GM19455 (cell line): Measurements from ENCODE around the gene IL1R1.
"Not testable (repeated sequence)": the region's sequence is repeated elsewhere in the genome, so short reads cannot be mapped to it uniquely, and the experiment has no call there.

Experiments
- ATAC-seq: cut with Tn5 transposase; IDR thresholded peaks from one replicate; pipeline ENCODE4 v1.9.1; 2021; ENCODE audit not compliant: unreplicated experiment

IL1R1 gene, protein sequence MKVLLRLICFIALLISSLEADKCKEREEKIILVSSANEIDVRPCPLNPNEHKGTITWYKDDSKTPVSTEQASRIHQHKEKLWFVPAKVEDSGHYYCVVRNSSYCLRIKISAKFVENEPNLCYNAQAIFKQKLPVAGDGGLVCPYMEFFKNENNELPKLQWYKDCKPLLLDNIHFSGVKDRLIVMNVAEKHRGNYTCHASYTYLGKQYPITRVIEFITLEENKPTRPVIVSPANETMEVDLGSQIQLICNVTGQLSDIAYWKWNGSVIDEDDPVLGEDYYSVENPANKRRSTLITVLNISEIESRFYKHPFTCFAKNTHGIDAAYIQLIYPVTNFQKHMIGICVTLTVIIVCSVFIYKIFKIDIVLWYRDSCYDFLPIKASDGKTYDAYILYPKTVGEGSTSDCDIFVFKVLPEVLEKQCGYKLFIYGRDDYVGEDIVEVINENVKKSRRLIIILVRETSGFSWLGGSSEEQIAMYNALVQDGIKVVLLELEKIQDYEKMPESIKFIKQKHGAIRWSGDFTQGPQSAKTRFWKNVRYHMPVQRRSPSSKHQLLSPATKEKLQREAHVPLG

DNA sequence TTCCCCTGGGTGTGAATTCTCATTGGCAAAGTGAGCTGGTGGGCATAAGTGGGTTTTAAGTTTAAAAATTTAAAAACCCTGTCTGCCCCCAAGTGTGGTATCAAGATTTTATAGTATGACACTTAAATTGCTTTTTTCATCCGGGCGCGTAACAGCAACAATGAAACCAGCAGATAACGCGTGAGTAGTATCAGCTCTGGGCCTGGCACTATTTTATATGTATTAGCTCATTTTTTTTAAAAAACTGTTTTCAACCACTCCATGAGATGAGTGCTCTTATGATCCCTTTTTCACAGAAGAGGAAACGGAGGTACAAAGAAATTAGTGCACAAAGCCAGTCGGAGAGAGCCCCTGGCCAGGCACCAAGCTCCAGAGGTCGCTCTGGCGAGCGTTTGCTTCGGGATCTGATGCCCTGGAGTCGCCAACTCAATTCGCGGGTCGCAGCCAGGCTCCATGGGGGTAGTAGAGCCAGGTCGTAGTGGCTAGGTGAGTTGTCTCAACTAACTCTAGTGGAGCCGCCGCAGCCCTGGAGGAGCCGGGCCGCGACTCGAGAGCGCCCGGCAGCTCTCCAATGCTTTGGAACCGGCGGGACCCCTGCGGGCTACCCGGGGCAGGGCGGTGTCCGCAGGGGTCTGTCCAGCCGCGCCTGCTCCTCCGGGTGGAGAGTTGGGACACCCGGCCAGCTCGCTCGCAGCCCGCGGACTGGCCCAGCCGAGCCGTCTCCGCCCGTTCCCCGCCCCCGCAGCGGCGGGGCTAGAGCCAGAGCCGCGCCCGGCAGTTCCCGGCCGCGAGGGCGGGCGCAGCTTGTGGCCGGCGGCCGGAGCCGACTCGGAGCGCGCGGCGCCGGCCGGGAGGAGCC is at the start of gene IL1R1:
TSS of gene IL1R1 (plus strand) at position 777 of the 859 bp plus-strand sequence. CDS start 14,979 bp downstream, outside the sequence.
- no peak for ATAC-seq

DNA sequence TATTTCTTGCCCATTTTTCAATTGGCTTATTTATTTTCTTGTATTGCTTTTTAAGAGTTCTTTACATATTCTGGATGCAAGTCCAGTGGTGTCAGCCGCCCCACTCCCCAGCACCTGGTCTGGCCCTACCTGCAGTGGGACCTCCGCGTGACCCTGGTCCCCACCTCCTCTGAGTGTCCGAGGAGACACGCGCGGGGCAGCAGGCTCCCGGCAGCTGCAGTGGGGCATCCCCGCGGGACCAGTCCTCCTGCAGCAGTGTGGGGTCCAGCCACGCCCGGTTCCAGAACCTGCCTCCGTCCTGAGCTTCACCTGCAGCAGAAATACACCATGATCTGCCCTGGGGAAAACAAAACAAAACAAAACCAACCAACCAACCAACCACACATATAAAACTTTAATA is 48.9 kb upstream of the IL1R1 start:
- ATAC-seq = no peak

DNA sequence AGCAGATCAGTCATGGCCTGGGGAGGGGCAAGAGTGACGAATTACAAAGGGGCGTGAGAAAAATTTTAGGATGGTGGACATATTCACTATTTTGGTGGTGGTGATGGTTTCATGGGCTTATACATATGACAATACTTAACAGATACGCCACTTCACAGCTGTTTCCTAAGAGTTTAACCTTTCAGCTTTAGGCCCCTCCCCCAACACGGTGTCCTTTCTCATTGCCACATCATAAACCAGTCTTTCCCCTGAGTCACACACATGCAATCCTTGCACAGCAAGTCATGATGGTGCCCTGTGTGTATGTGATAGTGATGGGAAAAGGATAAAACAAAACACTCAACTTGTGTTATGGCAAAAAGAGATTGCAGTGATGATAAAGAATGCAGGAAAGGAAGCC is 47.6 kb upstream of the IL1R1 start:
- ATAC-seq = no peak

DNA sequence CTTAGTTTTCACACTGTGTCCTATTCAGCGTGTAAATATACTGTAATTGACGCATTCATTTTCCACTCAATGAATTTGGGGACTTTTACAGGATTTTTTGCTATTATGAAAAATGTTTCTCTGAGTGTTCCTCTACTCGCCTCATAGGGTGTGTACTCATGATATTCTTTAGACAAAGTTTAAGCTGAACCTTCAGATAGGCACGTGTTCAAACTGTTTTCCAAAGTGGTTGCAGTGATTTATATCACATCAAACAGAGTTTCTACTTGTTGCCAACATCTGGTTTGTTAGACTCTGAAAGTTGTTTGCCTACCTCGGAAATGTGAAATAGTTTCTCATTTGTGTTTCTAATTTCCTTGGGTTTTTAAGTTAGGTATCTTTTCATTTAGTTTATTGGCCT is 46.4 kb upstream of the IL1R1 start:
- ATAC-seq = no peak

DNA sequence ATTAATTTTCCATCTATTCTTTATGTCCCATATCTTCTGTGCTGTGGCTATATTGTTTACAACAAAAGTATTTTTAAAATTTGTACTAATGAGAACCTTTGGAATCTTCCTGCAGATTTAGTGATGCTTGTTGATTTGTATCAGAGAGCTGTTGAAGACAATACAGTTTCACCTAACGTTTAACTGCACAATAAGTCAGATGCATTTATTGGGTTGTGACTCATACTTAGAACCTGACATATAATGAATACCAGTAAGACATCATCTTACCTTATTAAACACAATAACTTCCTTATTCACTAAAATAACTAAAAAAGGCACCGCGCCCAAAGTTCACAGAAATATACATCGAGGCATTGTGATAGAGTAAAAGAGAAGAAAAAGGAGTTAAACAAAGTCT is 43.8 kb upstream of the IL1R1 start:
- ATAC-seq = no peak

DNA sequence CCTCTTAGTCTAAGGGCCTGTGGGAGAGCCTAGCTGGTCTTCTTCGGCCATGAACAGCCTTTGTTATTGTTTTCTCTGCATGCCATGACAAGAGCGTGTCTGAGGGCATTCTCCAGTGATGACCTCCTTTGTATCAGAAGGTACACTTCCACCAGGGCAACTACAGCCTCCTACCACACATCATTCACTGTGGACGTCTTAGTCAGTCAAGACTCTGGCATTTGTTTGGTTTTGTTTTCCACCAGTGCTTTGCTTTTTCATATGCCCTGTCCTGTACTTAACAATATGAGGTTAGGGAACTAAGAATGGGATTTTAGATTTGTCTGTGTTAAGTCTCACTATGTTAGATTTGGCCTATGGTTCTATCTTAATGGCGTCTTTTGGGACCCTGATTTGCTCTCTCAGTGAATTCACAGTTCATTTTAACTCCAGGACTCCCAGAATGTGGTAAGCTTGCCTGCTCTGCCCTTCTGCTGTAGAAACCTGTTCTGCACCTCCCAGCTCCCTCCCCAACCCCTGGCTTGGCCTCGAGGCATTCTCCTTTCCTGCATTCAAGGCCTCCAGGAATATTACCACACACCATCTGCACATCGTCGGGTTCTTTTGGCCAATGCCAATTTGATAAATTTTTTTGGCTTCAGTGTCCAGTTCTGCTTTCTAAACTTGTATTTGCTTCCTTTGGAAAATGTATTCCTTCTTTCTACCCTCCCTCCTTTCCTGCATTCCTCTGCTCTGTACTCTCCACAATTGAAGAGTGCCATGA is 42.8 kb upstream of the IL1R1 start:
- ATAC-seq = no peak

DNA sequence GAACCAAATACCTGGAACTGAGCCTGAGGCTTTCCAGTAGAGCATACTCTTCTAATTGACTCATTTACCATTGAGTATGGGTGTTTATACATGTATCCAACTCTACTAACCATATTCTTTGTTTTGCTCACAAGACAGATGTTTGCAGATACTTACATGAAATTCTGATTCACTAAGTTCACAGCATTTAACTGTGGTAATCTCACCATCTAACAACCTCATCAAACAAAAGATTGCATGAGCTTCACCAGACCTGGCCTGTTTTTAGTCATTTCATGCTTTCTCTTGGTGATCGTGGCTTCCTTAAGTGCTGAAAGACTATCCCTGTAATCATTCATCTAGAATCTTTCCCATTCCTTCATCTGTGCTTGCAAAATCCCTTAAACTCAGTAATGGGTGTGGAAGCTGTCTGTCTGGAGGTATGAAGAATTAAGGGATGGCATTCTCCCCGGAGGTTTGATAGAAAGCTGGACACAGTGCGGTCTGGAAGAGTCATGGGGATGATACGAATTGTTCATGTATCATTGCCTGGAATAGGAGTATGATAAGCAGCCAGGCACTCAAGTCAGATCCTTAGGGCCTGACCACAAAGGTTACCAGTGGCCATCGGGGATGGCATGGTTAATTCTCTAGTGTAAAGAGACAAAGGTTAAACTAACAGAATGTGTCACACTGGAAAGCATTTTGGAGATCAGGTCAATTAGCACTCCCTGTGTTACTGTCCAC is 42.0 kb upstream of the IL1R1 start:
- no peak for ATAC-seq

DNA sequence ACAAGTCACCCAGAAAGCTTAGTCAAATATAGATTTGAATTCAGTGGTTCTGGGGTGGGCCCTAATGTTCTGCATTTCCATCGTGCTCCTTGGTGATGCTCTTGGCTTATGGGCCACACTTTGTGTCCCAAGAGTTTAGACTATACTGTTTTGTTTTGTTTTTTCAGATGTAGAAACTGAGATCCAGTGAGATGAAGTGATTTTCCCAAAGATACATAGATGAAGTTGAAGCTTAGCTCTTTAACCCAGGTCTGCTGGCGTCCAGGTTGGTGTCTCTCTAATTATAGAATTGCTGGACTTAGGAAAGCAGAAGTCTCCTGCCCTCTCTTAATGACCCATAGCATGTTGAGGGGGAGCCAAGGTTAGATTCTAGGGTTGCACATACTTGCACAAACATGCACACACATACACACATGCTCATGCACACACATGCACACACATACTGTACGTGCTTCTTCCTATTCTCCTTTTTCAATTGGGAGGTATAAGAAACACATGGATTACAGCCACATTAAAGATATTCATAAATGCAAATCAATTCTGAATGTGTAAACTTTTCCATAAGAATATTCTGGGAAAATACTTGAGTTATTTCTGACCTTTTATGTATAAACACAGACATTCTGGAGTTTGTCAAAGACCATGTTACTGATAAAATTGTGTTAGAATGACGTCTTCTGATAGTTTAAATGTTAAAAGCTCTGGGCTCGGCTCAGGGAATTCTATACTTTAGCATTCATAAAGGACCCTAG is 41.3 kb upstream of the IL1R1 start:
- no peak for ATAC-seq

DNA sequence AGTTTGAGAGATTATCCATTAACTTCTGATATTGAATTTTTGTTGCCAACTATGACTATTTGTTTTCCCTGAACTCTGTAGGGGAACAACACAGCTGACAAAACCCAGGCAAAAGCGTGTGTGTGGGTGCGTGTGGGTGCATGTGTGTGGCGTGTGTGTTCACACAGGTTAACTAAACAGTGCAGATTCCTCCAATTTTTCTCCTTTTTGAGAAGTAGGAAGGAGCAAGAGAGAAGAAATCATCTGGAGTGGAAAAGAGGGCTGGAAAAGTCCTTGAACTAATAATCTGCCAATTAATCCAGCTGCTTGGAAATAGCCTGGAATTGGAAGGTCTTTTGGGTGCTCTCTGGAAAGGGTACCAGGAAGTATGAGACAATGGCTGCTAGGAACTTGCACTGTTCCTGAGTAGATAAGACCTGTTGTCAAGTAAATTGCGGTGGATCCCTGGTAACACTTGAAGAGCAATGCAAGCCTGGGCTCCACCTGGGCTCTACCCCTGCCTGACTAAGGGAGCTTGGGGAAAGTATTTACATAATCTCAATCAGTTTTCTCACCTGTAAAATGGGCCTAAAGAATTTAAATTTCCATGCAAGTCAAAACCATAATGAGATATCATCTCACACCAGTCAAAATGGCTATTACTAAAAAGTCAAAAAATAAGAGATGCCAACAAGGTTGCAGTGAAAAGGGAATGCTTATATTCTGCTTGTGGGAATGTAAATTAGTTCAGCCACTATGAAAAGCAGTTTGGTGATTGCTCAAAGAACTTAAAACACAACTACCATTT is 40.5 kb upstream of the IL1R1 start:
- ATAC-seq = no peak

DNA sequence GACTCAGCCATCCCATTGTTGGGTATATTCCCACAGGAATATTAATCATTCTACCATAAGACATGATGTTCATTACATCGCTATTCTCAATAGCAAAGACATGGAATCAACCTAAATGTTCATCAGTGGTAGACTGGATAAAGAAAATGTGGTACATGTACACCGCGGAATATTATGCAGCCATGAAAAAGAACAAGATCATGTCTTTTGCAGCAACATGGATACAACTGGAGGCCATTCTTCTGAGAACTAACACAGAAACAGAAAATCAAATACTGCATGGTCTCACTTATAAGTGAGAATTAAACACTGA is 40.0 kb upstream of the IL1R1 start:
- ATAC-seq = not testable (repeated sequence)

DNA sequence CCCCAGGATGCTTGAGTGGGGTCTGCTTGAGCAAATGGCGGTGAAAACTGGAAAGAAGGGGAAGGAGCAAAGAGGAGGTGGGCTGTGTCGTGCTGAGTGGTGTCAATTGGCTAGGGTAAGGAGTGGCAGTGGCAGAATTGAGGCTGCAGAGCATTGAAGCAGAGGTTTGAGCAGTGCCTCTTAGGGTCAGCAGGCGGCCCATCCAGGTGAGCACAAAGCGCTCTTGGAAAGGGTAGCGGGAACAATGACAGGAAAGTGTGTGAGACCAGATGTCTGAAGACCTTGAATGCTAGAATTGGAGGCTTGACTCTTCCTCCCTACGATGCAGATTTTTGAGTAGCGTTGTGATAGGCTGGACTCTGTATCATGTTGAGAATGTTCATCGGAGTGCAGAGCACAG is 39.3 kb upstream of the IL1R1 start:
- ATAC-seq = no peak

DNA sequence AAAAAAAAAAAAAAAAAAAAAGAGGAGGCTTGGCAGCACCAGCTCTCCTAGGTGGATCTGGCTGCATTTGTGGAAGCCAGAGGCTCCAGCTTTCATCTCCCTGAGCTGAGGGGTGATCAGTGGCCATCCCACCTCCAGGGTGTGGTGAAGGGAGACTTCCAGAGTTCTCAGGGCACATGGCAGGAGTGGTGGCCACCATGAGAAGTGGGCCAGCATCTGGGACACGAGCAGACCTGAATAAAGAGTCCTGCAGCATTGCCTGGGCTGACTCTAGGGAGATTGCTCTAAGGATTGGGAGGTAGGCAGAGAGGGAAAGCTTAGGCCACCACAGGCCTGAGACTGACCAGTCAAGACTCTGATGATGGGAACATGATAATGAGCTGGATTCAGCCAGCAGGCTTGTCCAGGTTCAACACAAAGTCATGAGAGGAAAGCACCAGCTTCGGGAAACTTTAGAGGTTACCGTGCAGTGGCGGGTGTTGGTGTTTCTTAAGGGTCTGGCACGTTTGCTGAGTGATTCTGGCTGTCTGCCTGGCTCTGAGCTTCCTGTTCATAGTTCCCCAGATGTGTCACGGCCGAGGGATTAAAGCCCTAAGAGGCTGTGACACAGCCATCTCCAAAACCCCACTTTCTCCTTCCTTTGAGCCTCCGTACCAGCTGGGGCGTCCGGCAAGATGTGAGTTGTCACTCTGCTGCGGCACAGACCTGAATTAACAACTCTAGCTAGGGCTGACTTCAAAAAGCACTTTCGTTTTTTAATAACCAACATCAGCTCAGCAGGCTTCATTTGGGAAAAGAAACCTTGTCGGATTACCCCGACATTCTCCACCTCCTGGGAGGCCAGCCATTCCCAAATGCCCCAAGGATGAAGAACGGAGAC is 38.3 kb upstream of the IL1R1 start:
- ATAC-seq = no peak

DNA sequence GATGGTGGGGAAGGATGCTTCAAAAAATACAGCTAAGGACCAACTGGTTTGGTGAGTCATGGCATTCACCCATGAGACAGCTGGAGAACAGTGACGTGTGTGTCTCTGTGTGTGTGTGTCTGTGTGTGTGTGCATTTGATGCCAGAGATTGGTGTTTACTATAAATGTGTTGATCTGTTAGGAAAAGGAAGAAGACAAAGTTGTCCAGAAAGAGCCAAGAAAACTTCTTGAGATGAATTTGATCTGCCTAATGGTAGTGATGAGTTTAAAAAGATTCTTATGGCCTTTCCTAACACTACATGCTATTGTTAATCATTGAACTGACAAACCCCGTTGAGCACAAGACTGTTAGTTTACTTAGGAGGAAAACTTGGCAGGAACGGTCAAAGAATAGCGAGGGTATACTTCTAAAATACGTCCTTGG is 36.4 kb upstream of the IL1R1 start:
- ATAC-seq = no peak

DNA sequence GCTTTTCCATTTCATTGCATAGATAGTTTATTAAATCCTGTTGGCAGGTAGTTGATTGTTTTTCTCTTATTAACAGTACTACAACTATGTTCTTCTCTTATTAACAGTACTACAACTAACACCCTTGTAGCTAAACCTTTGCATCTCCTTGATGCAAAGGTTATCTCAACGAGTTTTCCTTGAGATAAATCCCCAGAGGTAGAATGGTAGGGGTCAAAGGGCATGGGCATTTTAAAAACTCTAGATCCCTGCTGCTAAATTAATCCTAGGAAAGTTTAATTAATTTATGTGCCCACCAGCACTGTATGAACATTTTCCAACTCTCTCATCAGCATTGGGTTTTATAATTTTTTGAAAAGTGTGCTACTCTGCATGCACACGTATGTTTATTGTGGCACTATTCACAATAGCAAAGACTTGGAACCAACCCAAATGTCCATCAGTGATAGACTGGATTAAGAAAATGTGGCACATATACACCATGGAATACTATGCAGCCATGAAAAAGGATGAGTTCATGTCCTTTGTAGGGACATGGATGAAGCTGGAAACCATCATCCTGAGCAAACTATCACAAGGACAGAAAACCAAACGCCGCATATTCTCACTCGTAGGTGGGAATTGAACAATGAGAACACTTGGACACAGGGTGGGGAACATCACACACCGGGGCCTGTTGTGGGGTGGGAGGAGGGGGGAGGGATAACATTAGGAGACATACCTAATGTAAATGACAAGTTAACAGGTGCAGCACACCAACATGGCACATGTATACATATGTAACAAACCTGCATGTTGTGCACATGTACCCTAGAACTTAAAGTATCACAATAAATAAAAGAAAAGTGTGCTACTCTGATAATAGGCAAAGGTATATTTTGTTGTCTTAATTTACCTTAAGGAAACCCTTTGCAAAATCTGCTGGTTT is 35.5 kb upstream of the IL1R1 start:
- not testable (repeated sequence) for ATAC-seq

DNA sequence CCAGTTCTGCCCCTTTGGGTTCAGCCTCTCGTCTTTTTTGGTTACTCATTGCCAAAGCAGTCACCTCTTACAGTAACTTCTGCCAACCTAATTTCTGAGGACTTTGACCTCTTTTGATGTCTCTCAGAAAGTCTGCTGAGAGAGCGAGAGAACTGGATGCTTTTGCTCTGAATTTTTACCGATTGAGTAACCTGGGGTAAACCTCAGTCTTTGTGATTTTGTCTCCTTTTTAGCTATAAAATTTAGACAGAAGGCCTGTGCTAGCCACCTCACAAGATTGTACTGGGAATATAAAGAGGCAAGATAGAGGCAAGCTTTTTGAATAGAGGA is 34.8 kb upstream of the IL1R1 start:
- no peak for ATAC-seq

DNA sequence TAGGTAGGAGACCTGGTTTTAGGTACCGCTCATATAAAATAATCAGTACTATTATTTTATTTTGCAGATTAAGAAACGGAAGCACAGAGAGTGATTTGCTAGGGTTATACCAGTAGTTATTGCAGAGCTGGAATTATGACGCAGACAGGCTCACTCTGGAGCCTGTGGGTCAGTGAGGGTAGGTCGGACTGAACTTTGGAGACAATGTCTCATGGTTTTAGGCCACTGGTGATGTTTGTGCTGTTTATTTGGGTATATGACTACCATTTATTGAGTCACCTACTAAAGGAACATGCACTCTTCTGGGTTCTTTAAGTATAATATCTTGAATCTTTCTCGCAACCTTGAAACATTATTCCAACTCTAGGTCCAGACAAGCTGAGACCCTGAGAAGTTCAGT is 33.5 kb upstream of the IL1R1 start:
- no peak for ATAC-seq

DNA sequence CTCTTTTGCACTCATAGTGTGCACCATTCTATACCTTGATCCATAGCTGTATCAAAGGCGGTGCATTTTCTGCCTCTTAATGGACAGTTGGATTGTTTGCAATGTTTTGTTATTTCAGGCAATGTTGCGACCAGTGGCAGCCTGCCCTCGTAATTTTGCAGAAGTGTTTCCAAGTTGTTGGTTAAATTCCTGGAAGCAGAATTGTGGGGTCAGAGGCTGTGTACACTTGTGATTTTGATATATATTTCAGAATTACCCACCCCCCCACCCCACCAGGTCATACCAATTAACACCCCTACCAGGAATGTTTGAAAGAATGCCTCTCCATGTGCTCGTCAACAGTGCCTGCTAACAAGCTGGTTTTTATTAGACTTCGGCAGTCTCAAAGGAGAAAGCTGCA is 32.4 kb upstream of the IL1R1 start:
- no peak for ATAC-seq
